Measurements from ENCODE around the gene SDC3. TPM values are rescaled to one million over a fixed set of nuclear protein-coding genes. Genes with fewer than 3 reads are reported as not detected.

Gene SDC3
- total and polyA plus RNA-seq, 2 donors (not counting 1 experiment from before 2014, with no cell fraction given): 13.7 to 32.9 TPM

DNA sequence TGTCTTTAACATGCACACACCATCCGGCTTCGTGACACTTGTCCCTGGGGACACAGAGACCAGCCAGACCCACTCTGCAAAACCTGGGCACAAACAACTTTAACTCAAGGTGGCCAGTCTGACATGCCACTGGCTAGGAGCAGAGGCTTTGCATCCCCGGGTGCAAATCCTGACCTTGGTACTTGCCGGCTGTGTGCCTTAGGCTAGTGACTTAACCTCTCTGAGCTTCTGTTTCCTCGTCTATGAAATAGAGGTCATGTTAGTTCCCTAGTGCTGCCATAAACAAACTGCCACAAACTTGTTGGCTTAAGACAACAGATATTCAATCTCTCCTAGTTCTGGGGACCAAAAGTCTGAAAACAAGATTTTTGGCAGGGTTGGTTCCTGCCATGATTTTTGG lies 60.4 kb downstream of the SDC3 start:
- no peaks in the 10 kb centered on the region for H4K20me1 ChIP-seq (ENCODE audit: control insufficient read depth, extremely low read depth, insufficient read depth, low read length)
- no peak for TF ChIP-seq EZH2 (IDR thresholded peaks at IDR 0.05; ENCODE audit: low read length, missing control alignments)
- TF ChIP-seq, protein P1, sequence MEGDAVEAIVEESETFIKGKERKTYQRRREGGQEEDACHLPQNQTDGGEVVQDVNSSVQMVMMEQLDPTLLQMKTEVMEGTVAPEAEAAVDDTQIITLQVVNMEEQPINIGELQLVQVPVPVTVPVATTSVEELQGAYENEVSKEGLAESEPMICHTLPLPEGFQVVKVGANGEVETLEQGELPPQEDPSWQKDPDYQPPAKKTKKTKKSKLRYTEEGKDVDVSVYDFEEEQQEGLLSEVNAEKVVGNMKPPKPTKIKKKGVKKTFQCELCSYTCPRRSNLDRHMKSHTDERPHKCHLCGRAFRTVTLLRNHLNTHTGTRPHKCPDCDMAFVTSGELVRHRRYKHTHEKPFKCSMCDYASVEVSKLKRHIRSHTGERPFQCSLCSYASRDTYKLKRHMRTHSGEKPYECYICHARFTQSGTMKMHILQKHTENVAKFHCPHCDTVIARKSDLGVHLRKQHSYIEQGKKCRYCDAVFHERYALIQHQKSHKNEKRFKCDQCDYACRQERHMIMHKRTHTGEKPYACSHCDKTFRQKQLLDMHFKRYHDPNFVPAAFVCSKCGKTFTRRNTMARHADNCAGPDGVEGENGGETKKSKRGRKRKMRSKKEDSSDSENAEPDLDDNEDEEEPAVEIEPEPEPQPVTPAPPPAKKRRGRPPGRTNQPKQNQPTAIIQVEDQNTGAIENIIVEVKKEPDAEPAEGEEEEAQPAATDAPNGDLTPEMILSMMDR (conservative IDR thresholded peaks at IDR 0.05 in 1 of 2, IDR thresholded peaks at IDR 0.05 in 1 of 2; ENCODE audit: low read depth in 1 of 2, low read length in 2 of 2): no peak

DNA sequence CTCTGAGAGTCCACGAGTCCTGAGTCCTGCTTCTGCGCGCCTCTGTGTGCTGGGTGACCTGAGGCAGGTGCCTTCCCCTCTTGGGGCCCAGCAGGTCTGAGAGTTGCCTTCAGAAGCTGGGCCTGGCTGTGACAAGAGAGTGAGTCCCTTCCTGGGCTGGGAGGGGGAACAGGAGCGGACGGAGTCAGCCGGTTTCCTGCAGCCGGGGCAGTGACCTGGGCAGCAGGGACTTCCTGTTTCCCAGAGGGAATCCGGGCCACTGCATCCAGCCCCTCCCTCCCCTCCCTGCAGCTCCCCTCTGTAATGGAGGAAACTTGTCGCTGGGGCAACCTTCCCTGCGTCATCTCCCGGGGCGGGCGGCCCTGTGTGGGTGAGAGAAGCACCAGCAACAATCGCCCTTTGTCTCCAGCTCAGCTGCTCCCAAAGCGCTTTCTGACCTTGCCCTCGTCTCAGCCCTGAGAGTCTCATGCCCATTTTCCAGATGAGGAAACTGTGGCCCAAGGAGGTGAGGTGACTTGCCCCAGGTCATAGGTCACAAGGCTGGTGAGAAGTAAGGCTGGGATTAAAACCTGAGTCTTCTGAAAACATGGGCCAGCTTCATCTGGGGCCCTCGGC lies 61.1 kb downstream of the SDC3 start:
- Histone ChIP-seq H3K9me3 (ENCODE audit: control insufficient read depth, insufficient read depth, low read depth, low read length) (no peaks in the 10 kb centered on the region), H3K4me1 (ENCODE audit: control insufficient read depth, extremely low read depth, insufficient read depth, low read length) (no peaks in the 10 kb centered on the region), H4K20me1 (ENCODE audit: control insufficient read depth, extremely low read depth, insufficient read depth, low read length) (no peaks in the 10 kb centered on the region), H3K27me3 (ENCODE audit: control insufficient read depth, insufficient read depth, low read length) (no peaks in the 10 kb centered on the region), H3K4me2 (ENCODE audit: extremely low read depth, insufficient read depth, low read length) (no peak overlapping the region), H3K9ac (ENCODE audit: insufficient read depth, low read length) (no peak overlapping the region), H2AFZ (ENCODE audit: low read length) (peak overlapping the region; percentile 27), H3K79me2 (ENCODE audit: control insufficient read depth, insufficient read depth, low read length) (no peaks in the 10 kb centered on the region), H3K36me3 (ENCODE audit: control insufficient read depth, insufficient read depth, low read length) (no peaks in the 10 kb centered on the region), H3K27ac (ENCODE audit: insufficient read depth, low read length) (no peak overlapping the region), H3K4me3 (replicated peaks in 1 of 4; ENCODE audit: control extremely low read depth in 1 of 4, insufficient read depth in 1 of 4, low read depth in 3 of 4, low read length in 4 of 4) (no peak overlapping the region)
- TF ChIP-seq EZH2 (IDR thresholded peaks at IDR 0.05; ENCODE audit: low read length, missing control alignments): no peak
- TF ChIP-seq, protein P1 (conservative IDR thresholded peaks at IDR 0.05 in 1 of 2, IDR thresholded peaks at IDR 0.05 in 1 of 2; ENCODE audit: low read depth in 1 of 2, low read length in 2 of 2): no peak
- peak; percentile 65 to 82 for DNase-seq (ENCODE audit: low read depth in 2 of 2)

More for the DNA sequence above, 60.4 kb downstream of the SDC3 start:
- H3K9me3 ChIP-seq (ENCODE audit: control insufficient read depth, insufficient read depth, low read depth, low read length): no peaks in the 10 kb centered on the region
- H3K4me2 ChIP-seq (ENCODE audit: extremely low read depth, insufficient read depth, low read length): no peak overlapping the region
- no peaks in the 10 kb centered on the region for H3K27me3 ChIP-seq (ENCODE audit: control insufficient read depth, insufficient read depth, low read length)
- no peaks in the 10 kb centered on the region for H3K36me3 ChIP-seq (ENCODE audit: control insufficient read depth, insufficient read depth, low read length)
- H3K27ac ChIP-seq (ENCODE audit: insufficient read depth, low read length): no peak overlapping the region
- DNase-seq (ENCODE audit: low read depth in 2 of 2): no peak
- H3K4me1 ChIP-seq (ENCODE audit: control insufficient read depth, extremely low read depth, insufficient read depth, low read length): no peaks in the 10 kb centered on the region
- no peak overlapping the region for H2AFZ ChIP-seq (ENCODE audit: low read length)
- no peak overlapping the region for H3K9ac ChIP-seq (ENCODE audit: insufficient read depth, low read length)
- H3K79me2 ChIP-seq (ENCODE audit: control insufficient read depth, insufficient read depth, low read length): no peaks in the 10 kb centered on the region
- no peak overlapping the region for H3K4me3 ChIP-seq (replicated peaks in 1 of 4; ENCODE audit: control extremely low read depth in 1 of 4, insufficient read depth in 1 of 4, low read depth in 3 of 4, low read length in 4 of 4)

DNA sequence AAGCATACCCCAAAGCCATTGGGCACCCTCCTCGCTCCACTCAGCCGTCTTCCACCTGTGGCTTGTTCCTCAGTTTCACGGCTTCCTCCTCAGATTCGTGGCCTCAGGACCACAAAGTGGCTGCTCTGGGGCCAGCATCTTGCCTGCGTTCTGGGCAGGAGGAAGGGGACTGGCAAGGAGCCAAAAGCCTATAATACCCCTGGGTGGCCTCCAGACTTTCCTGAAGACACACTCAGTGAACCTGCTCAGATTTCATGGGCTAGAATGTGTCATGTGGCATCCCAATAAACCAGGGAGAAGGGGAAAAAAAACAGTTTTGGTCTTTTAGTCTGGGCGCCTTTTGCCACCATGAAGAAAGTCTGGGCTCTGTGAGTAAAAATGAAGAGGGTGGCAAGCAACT lies 62.0 kb downstream of the SDC3 start:
- H4K20me1 ChIP-seq (ENCODE audit: control insufficient read depth, extremely low read depth, insufficient read depth, low read length): no peaks in the 10 kb centered on the region
- no peak overlapping the region for H3K27ac ChIP-seq (ENCODE audit: insufficient read depth, low read length)
- no peaks in the 10 kb centered on the region for H3K36me3 ChIP-seq (ENCODE audit: control insufficient read depth, insufficient read depth, low read length)
- peaks cover 3% of the 10 kb centered on the region for H3K27me3 ChIP-seq (ENCODE audit: control insufficient read depth, insufficient read depth, low read length)
- no peak overlapping the region for H2AFZ ChIP-seq (ENCODE audit: low read length)
- H3K9me3 ChIP-seq (ENCODE audit: control insufficient read depth, insufficient read depth, low read depth, low read length): no peaks in the 10 kb centered on the region
- no peak overlapping the region for H3K4me2 ChIP-seq (ENCODE audit: extremely low read depth, insufficient read depth, low read length)
- H3K79me2 ChIP-seq (ENCODE audit: control insufficient read depth, insufficient read depth, low read length): no peaks in the 10 kb centered on the region
- TF ChIP-seq, protein P1 (conservative IDR thresholded peaks at IDR 0.05 in 1 of 2, IDR thresholded peaks at IDR 0.05 in 1 of 2; ENCODE audit: low read depth in 1 of 2, low read length in 2 of 2): no peak
- TF ChIP-seq EZH2 (IDR thresholded peaks at IDR 0.05; ENCODE audit: low read length, missing control alignments): no peak
- no peak overlapping the region for H3K4me3 ChIP-seq (replicated peaks in 1 of 4; ENCODE audit: control extremely low read depth in 1 of 4, insufficient read depth in 1 of 4, low read depth in 3 of 4, low read length in 4 of 4)
- no peak overlapping the region for H3K9ac ChIP-seq (ENCODE audit: insufficient read depth, low read length)
- H3K4me1 ChIP-seq (ENCODE audit: control insufficient read depth, extremely low read depth, insufficient read depth, low read length): no peaks in the 10 kb centered on the region
- no peak for DNase-seq (ENCODE audit: low read depth in 2 of 2)

Data from fibroblast of lung (primary cell).